Aorta (tissue), 5 donors: ENCODE results near the gene KDM1B. TPM values are rescaled to one million over a fixed set of nuclear protein-coding genes. Genes with fewer than 3 reads are reported as not detected.

Source experiments
- ATAC-seq: fragments of 200-7000 bp; cut with Tn5 transposase; one replicate; pipeline ENCODE4 v1.9.1; 2022; ENCODE audit warnings: moderate library complexity; ENCODE audit not compliant: low FRiP score
- DNase-seq, 2 donors: peaks; one replicate each; pipeline ENCODE4 v3.0.0-alpha.2; 2020
- H3K27ac ChIP-seq, 2 donors: one replicate each; pipeline ENCODE4 v1.5.1; 2013; ENCODE audit warnings: low read length in 2 of 2, mild to moderate bottlenecking in 2 of 2, moderate library complexity in 2 of 2, control low read depth in 1 of 2, inconsistent platforms in 1 of 2, low read depth in 1 of 2
- H3K27me3 ChIP-seq, 2 donors: one replicate each; pipeline ENCODE4 v1.6.1; 2013; ENCODE audit warnings: control low read depth in 1 of 2, low read length in 1 of 2, mild to moderate bottlenecking in 1 of 2, moderate library complexity in 1 of 2; ENCODE audit not compliant: insufficient read depth in 2 of 2, control insufficient read depth in 1 of 2
- H3K36me3 ChIP-seq, 2 donors: one replicate each; pipeline ENCODE4 v1.6.1; 2013; ENCODE audit warnings: control low read depth in 1 of 2, low read length in 1 of 2, mild to moderate bottlenecking in 1 of 2; ENCODE audit not compliant: insufficient read depth in 2 of 2, control insufficient read depth in 1 of 2
- H3K4me1 ChIP-seq, 2 donors: one replicate each; pipeline ENCODE4 v1.6.1; 2013; ENCODE audit warnings: low read length in 2 of 2, control low read depth in 1 of 2, mild to moderate bottlenecking in 1 of 2, moderate library complexity in 1 of 2; ENCODE audit not compliant: insufficient read depth in 2 of 2, control insufficient read depth in 1 of 2
- H3K4me3 ChIP-seq, 2 donors: one replicate each; pipeline ENCODE4 v1.5.1; 2013; ENCODE audit warnings: low read length in 2 of 2, control low read depth in 1 of 2, mild to moderate bottlenecking in 1 of 2
- H3K9me3 ChIP-seq: one replicate; pipeline ENCODE4 v1.6.1; 2013; ENCODE audit warnings: mild to moderate bottlenecking, low read length; ENCODE audit not compliant: control insufficient read depth
- WGBS, 2 donors: extraction: QIAGEN DNeasy Blood & Tissue Kit; methylation state at CpG; one replicate each; pipeline ENCODE4 v1.1.7; 2013; 5-methylcytosine and 5-hydroxymethylcytosine counted together
- intact Hi-C, 2 donors: fragments of 100-400 bp; cut with DNase I; formaldehyde crosslinking; loops; one replicate each; pipeline versions ENCODE4 v1.14.2 to v1.15.0; 2022
- polyA plus RNA-seq, 2 donors: library from polyadenylated mRNA; stranded (reverse); fragments of 200-250 nt; gene quantifications; one replicate each; pipeline ENCODE4 v1.2.3, GENCODE V29; 2013
- total RNA-seq, 2 donors: library from RNA; stranded (reverse); fragmentation: NEBNext Ultra II Directional; extraction: Animal tissue kit (Norgen Biotek cat#: 25700); gene quantifications; one replicate each; pipeline ENCODE4 v1.2.1, GENCODE V29; 2021
- donor health status: healthy with polysubstance abuse.
- donor health status: Bipolar disorder and iron deficiency.
- donor health status: DM: no; HTN: no; CAD: no.
- donor health status: DM: no; HTN: no; CAD: no.
- donor health status: DM: yes; HTN: yes; CAD: no.

KDM1B gene
- total and polyA plus RNA-seq, 4 donors, result 4.5 to 15.3 (median 8.8) TPM

DNA sequence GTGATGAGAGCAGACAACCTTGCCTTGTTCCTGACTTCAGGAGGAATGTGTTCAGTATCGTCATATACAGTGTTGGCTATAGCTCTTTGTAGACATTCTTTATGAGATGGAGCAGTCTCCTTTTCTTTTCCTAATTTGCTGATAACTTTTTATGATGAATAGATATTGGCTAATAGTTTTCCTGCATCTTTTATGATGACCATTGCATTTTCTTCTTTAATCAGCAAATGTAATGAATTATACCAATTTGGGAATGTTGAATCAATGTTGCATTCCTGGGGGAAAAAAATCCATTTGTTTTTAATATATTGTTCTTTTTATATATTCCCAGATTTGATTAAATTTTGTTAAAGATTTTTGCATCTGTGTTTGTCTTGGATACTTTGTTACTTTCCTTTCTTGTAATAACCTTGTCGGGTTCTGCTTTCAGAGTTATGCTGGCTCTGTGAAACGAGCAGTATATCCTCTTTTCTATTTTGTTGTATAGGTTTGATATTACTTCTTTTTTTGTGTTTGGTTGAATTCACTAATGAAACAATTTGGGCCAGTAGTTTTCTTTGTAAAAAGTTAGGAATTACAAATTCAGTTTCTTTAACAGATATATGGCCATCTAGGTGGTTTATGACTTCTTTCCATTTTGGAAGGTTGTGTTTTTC, 23.9 kb downstream of the KDM1B start:
- Histone ChIP-seq H3K27ac (no peak overlapping the region), H3K4me3 (no peak overlapping the region), H3K4me1 (no peaks in the 10 kb centered on the region), H3K9me3 (no peaks in the 10 kb centered on the region), H3K27me3 (no peaks in the 10 kb centered on the region), H3K36me3 (no peaks in the 10 kb centered on the region)
- 42 to 63% methylated on average over 3 of the region's 3 CpGs for WGBS, 2 donors
- DNase-seq (no peak), ATAC-seq (no peak)
- intact Hi-C loops, result no loop called here

DNA sequence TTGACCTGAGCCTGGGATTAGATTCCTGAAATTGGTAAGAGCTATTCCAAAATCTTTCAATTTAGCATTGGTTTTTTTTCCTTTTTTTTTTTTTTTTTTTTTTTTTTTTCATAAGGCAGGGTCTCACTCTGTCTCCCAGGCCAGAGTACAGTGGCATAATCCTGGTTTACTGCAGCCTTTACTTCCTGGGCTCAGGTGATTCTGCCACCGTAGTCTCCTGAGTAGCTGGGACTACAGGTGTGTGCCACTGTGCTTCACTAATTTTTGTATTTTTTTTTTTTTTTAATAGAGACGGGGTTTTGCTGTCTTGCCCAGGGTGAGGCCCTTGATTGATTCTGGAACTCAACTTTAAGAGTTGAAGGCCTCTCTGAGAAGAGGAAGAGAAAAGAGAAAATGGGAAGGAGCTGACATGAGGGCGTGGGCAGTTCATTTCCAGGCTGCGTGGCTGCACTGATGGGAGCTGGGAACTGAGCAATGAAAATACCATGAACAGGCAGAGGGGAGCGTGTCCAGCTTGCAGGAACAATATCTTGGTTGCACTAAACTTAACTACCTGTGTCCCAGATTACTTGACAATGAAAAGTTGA, 24.6 kb downstream of the KDM1B start:
- WGBS, 2 donors, result 83 to 86% methylated on average over 5 of the region's 5 CpGs
- Histone ChIP-seq H3K27ac (no peak overlapping the region), H3K27me3 (no peaks in the 10 kb centered on the region), H3K36me3 (no peaks in the 10 kb centered on the region), H3K9me3 (no peaks in the 10 kb centered on the region), H3K4me3 (no peak overlapping the region), H3K4me1 (no peaks in the 10 kb centered on the region)
- no peak for ATAC-seq
- intact Hi-C loops, result no loop called here
- peak in 1 of 2 donors; percentile 60 for DNase-seq

- 72 to 85% methylated on average over 4 of the region's 4 CpGs for WGBS, 2 donors
- Histone ChIP-seq H3K36me3 (peaks cover 0 to 2% of the 10 kb centered on the region in 2 donors), H3K27me3 (no peaks in the 10 kb centered on the region), H3K4me1 (no peaks in the 10 kb centered on the region), H3K9me3 (no peaks in the 10 kb centered on the region), H3K4me3 (no peak overlapping the region), H3K27ac (no peak overlapping the region)
- intact Hi-C loops, result no loop called here
- ATAC-seq (no peak), DNase-seq (no peak)
Observed at GRCh38 chr6:18182568-18182967, 27.3 kb downstream of the KDM1B start.

DNA sequence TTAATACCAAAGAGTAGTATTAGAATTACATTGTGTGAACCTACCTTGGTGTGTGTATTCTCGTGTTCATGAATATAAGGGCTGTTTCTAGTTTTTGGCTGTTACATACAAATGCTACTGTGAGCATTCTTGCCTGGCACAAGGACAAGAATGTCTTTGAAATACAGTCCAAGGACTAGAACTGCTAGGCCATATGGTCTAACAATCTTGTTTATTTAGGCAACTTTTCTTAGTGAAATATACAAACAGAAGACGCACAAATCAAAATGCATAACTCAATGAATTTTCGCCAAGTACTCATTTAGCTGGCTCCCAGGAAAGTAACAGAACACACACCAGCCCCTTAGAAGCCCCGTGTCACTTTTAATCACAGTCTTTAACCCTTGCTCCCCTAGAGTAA, 28.5 kb downstream of the KDM1B start:
- no peak for DNase-seq
- no peaks in the 10 kb centered on the region for H3K4me1 ChIP-seq
- intact Hi-C loops, result no loop called here
- peaks cover 0 to 2% of the 10 kb centered on the region in 2 donors for H3K36me3 ChIP-seq
- no peaks in the 10 kb centered on the region for H3K27me3 ChIP-seq
- ATAC-seq, result no peak
- H3K9me3 ChIP-seq, result no peaks in the 10 kb centered on the region
- 32 to 33% methylated on average over 4 of the region's 4 CpGs for WGBS, 2 donors
- H3K27ac ChIP-seq, result no peak overlapping the region
- H3K4me3 ChIP-seq, result no peak overlapping the region

DNA sequence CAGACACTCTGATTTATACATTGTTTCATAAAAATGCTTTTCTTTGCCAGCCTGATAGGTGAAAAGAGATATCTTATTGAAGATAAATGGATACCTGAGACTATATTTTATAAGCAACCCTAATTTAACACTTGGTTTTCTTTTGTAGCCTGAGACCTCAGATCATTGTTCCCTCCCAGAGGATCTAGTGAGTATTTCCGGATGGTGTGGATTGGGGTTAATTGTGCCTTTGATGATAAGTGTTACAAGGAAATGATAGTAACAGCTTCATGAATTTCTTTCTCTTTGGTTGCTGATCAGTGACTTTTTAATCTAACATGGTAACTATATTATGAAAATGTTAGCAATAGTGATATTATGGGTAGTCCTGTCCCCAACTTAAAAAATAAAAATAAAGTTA, 30.4 kb downstream of the KDM1B start:
- 89 to 92% methylated on average over 1 of the region's 1 CpG for WGBS, 2 donors
- Histone ChIP-seq H3K9me3 (no peaks in the 10 kb centered on the region), H3K27ac (no peak overlapping the region), H3K4me1 (no peaks in the 10 kb centered on the region), H3K4me3 (no peak overlapping the region), H3K36me3 (peaks cover 0 to 2% of the 10 kb centered on the region in 2 donors), H3K27me3 (no peaks in the 10 kb centered on the region)
- ATAC-seq (no peak), DNase-seq (no peak)
- intact Hi-C loops, result no loop called here

DNA sequence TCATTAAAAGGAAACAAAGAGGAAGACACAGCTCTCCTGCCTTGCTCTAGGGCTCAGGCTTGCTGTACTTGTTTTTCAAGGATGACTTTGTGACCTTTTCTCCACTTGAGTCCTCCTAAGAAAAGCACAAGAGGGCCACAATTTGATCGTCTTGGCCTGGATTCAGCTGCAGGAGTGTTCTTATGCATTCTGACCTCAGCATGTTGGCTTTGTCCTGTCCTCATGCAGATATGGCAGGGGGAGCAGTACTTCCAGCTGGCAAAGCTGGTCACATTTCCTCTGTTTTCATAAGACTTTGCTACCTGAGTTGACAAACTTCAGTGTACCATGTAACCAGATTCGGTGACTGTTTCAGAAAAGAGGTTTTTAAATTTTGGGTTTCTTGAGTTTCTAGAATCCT, 30.8 kb downstream of the KDM1B start:
- DNase-seq, result no peak
- Histone ChIP-seq H3K9me3 (no peaks in the 10 kb centered on the region), H3K4me3 (no peak overlapping the region), H3K27ac (no peak overlapping the region), H3K27me3 (no peaks in the 10 kb centered on the region), H3K4me1 (no peaks in the 10 kb centered on the region), H3K36me3 (peaks cover 0 to 2% of the 10 kb centered on the region in 2 donors)
- ATAC-seq, result no peak
- intact Hi-C loops, result no loop called here
- WGBS, 2 donors, result 57 to 69% methylated on average over 2 of the region's 2 CpGs

GRCh38 chr6:18186540-18187250, 31.5 kb downstream of the KDM1B start:
- intact Hi-C loops, result no loop called here
- H3K4me3 ChIP-seq, result no peak overlapping the region
- DNase-seq, result no peak
- 92 to 94% methylated on average over 4 of the region's 4 CpGs for WGBS, 2 donors
- peaks cover 5% of the 10 kb centered on the region in 2 donors for H3K36me3 ChIP-seq
- H3K27ac ChIP-seq, result no peak overlapping the region
- ATAC-seq, result no peak
- H3K4me1 ChIP-seq, result no peaks in the 10 kb centered on the region
- H3K27me3 ChIP-seq, result no peaks in the 10 kb centered on the region
- no peaks in the 10 kb centered on the region for H3K9me3 ChIP-seq

DNA sequence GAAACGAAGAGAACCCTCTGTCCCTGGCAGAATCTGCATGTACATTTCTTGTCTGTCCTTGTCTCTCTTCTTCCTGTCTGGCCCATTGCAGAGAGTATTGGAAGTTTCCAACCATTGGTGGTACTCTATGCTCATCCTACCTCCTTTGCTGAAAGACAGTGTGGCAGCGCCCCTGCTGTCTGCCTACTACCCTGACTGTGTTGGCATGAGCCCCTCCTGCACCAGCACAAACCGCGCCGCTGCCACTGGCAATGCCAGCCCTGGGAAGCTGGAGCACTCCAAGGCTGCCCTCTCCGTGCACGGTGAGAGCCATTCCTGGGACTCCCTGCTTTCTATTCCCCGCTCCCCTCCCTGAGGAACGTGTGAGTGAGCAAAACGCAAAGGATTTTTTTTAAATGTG, 32.5 kb downstream of the KDM1B start:
- intact Hi-C loops, result no loop called here
- no peak overlapping the region for H3K4me3 ChIP-seq
- H3K36me3 ChIP-seq, result peaks cover 5 to 7% of the 10 kb centered on the region in 2 donors
- no peaks in the 10 kb centered on the region for H3K4me1 ChIP-seq
- DNase-seq (no peak), ATAC-seq (no peak)
- H3K9me3 ChIP-seq, result no peaks in the 10 kb centered on the region
- H3K27ac ChIP-seq, result no peak overlapping the region
- 84% methylated on average over 10 of the region's 10 CpGs for WGBS, 2 donors
- no peaks in the 10 kb centered on the region for H3K27me3 ChIP-seq

DNA sequence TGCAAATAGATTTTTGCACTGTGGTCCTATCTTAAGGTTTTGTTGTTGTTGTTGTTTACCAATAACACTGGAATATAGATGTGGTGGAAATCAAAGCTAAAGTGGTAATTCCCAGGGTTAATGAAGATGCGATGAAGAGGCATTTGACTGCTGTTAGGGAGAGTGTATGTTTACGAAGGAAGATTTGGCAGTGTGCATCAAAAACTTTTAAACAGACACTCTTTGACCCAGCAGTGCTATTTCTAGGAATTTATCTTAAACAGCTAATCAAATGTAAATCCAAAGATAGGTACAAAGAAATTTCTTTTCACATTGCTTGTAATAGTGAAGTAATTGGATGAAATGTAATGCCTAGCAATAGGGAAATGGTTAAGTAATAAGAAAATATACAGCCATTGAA, 34.0 kb downstream of the KDM1B start:
- Histone ChIP-seq H3K27me3 (no peaks in the 10 kb centered on the region), H3K4me1 (no peaks in the 10 kb centered on the region), H3K27ac (no peak overlapping the region), H3K9me3 (no peaks in the 10 kb centered on the region), H3K36me3 (peaks cover 5 to 7% of the 10 kb centered on the region in 2 donors), H3K4me3 (no peak overlapping the region)
- no peak for ATAC-seq
- intact Hi-C loops, result no loop called here
- no peak for DNase-seq
- WGBS, 2 donors, result 96 to 97% methylated on average over 2 of the region's 2 CpGs
